Measurements from ENCODE around the gene P2RX5.

The P2RX5 gene

DNA sequence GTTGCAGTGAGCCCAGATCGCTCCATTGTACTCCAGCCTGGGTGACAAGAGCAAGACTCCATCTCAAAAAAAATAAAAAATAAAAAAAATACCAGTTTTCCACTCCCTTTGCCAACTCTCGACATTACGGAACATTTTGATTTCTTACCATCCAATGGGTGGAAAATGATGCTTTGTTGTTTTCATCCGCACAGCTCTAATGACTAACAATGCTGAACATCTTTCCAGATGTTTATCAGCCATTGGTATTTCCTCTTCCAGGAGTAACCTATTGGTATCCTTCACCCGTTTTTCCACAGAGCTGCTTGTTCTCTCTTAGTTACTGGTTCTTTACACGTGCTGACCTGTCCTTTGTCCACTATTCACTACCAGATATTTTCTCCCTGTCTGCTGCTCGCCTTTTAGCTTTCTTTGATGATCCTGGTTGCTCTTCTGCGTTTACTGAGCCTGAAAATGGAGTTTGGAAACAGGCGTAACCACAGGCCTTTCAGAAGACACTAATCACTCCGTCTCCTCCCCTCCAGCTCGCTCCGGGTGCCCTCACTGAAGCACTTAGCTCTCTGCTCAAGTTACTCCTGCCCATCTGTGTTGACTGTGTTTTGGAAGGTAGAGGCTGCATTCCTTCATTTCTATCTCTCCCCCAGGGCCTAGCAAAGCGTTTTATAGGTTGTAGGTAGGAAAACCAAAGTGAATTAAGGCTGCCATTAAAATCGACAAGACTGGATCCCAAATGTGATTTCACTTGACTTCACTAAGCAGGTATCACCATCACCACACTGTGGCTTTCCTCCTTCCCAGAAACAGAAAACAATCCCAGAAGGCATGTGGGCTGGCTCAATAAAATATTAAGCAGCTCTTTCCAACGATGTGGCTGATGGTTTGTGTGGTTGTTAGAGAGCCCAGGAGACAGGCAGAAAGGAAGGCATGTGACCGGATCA, 68.9 kb downstream of the P2RX5 start:
- in situ Hi-C loops (cut with MboI; ENCODE audit: low sequenced_read_pairs) = no loop called here
